ENCODE data around the gene SLC22A23. TPM values are rescaled to one million over a fixed set of nuclear protein-coding genes. Genes with fewer than 3 reads are reported as not detected.

The SLC22A23 gene
- total RNA-seq, 1 donor from 2014 or later = 0.52 TPM

DNA sequence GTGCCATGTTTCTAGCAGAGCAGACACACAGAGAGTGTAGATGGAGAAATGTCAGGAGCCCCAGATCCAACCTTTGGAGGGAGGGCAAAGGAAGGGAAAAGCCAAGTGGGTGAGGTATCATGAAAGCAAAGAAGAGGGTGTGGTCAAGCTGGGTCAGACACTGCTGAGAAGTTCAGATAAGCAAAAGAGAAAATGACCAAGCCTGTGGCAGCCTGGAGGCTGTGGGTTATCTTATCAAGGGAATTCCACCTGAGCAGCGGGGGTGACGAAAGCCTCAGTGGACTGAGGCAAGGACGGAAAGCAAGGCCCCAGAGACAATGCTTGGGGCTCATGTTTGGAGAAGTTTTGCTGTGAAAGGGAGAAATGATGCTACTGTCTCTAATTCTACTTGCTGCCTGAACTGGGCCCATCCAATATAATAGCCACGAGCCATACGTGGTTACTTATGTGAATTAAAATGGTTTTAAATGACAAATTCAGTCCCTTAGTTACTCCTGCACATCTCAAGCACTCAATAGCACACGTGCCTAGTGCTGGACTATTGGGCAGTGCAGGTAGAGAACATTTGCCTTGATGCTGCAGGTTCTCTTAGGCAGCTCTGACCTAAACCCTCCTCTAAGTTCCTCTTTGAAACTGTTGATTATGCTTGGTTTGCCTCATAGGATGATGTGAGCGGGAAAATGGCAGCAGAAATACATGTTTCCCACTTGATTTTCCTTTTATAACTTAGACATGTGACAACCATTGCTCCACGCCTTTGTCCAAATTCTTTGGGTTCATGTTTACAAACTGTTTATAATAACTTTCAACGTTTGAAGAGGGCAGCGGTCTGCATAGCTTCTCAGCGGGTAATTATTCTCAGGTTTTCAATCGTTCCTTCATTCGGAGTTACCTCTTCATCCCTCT lies 63.7 kb downstream of the SLC22A23 start:
- no peak overlapping the region for H3K4me3 ChIP-seq (ENCODE audit: low read depth, low read length)
- DNase-seq (ENCODE audit: low read depth) = no peak
- no peak for TF ChIP-seq CTCF (conservative IDR thresholded peaks at IDR 0.05; ENCODE audit: low read depth, low read length)

DNA sequence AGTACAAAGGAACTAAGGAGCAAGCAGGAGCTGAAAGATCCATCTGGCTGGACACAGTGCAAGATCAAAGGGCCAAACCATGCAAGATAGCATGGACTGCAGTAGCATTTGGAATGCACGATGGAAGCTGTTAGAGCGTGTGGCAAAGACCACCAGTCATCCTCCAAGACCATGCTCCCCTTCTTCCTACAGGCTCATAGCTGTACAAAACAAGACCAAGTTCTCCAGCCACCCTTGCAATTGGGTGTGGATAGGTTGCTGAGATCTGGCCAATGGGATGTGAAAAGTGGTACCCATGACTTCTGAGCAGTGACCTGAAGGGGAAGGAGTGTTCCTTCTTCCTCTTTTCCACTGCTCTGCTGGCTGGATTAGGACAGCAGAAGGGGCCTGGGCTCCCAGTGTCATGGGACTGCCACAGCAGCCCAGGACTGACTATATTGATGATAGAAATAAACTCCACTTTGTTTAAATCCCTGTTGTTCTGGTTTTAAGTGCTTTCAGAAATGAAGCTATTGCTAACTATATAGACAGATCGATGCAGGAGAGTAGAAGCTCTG lies 64.9 kb downstream of the SLC22A23 start:
- no peak for DNase-seq (ENCODE audit: low read depth)
- no peak overlapping the region for H3K4me3 ChIP-seq (ENCODE audit: low read depth, low read length)
- no peak for TF ChIP-seq CTCF (conservative IDR thresholded peaks at IDR 0.05; ENCODE audit: low read depth, low read length)

GRCh38 chr6:3390698-3391097 lies 66.2 kb downstream of the SLC22A23 start:
- DNase-seq (ENCODE audit: low read depth) = no peak
- no peak overlapping the region for H3K4me3 ChIP-seq (ENCODE audit: low read depth, low read length)
- no peak for TF ChIP-seq CTCF (conservative IDR thresholded peaks at IDR 0.05; ENCODE audit: low read depth, low read length)

DNA sequence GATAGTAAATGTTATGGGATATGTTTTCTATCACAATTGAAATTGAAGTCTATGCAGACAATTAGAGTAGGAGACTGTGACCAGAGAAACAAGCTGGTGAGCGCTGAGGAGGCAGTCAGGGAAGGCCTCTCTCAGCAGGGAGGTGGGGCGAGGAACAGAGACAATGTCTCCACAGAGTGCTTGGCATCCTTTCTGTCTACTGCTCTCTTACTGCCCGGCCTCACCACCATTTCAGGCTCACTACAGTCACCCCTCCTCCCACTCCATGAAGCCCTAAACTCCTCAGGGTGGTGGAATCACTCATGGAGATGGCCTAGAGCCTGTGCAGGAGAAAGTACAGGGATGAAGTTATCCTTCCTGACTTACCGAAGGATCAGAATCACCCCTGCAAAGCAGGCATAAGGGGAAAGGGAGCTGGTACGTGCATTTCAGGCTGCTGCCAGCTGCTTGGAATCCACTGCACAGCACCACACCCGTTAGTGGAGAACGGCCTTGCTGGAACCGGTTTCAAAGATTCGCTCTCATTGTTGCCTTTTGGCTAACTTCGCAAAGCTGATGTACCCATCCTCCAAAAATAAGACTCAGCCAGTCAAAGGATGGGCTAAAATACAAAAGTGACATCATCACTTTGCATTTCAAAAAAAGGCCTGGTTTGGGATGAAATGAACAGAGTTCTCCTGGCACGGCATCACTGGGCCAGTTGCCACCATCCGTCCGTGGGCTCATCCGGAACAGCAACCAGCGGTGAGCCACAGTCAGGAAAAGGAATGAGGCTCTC lies 67.3 kb downstream of the SLC22A23 start:
- TF ChIP-seq CTCF (conservative IDR thresholded peaks at IDR 0.05; ENCODE audit: low read depth, low read length) = no peak
- no peak overlapping the region for H3K4me3 ChIP-seq (ENCODE audit: low read depth, low read length)
- no peak for DNase-seq (ENCODE audit: low read depth)

- no peak for DNase-seq (ENCODE audit: low read depth)
- TF ChIP-seq CTCF (conservative IDR thresholded peaks at IDR 0.05; ENCODE audit: low read depth, low read length) = no peak
- no peak overlapping the region for H3K4me3 ChIP-seq (ENCODE audit: low read depth, low read length)
These were observed 68.1 kb downstream of the SLC22A23 start for GRCh38 chr6:3388786-3389185.

- no peak overlapping the region for H3K4me3 ChIP-seq (ENCODE audit: low read depth, low read length)
- TF ChIP-seq CTCF (conservative IDR thresholded peaks at IDR 0.05; ENCODE audit: low read depth, low read length) = no peak
- DNase-seq (ENCODE audit: low read depth) = no peak
These were observed 70.4 kb downstream of the SLC22A23 start for GRCh38 chr6:3386374-3386857.
